A549 (cell line): ENCODE data around the gene LNPEP.

Source experiments
- CEBPB ChIP-seq, 2 experiments: fragments of >200 bp in 1 of 2; sonication (Bioruptor Twin) in 1 of 2; formaldehyde crosslinking in 1 of 2; IDR thresholded peaks; 2 replicates each; pipeline ENCODE4 v1.6.1; 2012 to 2016
- EP300 ChIP-seq, 2 experiments: fragments of >200 bp; sonication (Bioruptor Twin); formaldehyde crosslinking; IDR thresholded peaks; 2 replicates in 1 of 2; 3 replicates in 1 of 2; pipeline ENCODE4 v1.6.1; 2016 to 2017
- HDAC2 ChIP-seq: fragments of 200-600 bp; sonication (generic); IDR thresholded peaks from 2 replicates; pipeline ENCODE4 v1.6.1; 2016
- KDM5A ChIP-seq: fragments of 200-600 bp; sonication (generic); IDR thresholded peaks from 2 replicates; pipeline ENCODE4 v1.6.1; 2016; ENCODE audit warnings: antibody characterized with exemption, mild to moderate bottlenecking
- MYC ChIP-seq: IDR thresholded peaks from 2 replicates; pipeline ENCODE4 v1.6.1; 2012; ENCODE audit warnings: mild to moderate bottlenecking, inconsistent platforms, low read length, improper control_type of control experiment, borderline replicate concordance
- PBX3 ChIP-seq: IDR thresholded peaks from 2 replicates; pipeline ENCODE4 v1.6.1; 2012
- POLR2A ChIP-seq: IDR thresholded peaks from 2 replicates; pipeline ENCODE4 v1.6.1; 2012; ENCODE audit warnings: mild to moderate bottlenecking, low read length
- RARB ChIP-seq: fragments of 250-450 bp; sonication (Bioruptor Pico); IDR thresholded peaks from 2 replicates; pipeline ENCODE4 v1.8.0; 2021; ENCODE audit warnings: mild to moderate bottlenecking, moderate library complexity
- RFX5 ChIP-seq: fragments of 450-650 bp; IDR thresholded peaks from 2 replicates; pipeline ENCODE4 v1.7.1; 2014; ENCODE audit warnings: antibody characterized with exemption, mild to moderate bottlenecking, moderate library complexity
- TF ChIP-seq, protein P1 (sequence below): fragments of >200 bp; sonication (Bioruptor Twin); formaldehyde crosslinking; IDR thresholded peaks from 3 replicates; pipeline ENCODE4 v1.5.1; 2016
- TF ChIP-seq, protein P2 (sequence below): fragments of 450-650 bp; IDR thresholded peaks from 2 replicates; pipeline ENCODE4 v1.6.1; 2014; ENCODE audit warnings: antibody characterized with exemption
- TF ChIP-seq, protein P3 (sequence below): fragments of 250-450 bp; sonication (Bioruptor Pico); IDR thresholded peaks from 2 replicates; pipeline ENCODE4 v1.5.0; 2021; ENCODE audit warnings: mild to moderate bottlenecking, moderate library complexity, borderline replicate concordance

DNA sequence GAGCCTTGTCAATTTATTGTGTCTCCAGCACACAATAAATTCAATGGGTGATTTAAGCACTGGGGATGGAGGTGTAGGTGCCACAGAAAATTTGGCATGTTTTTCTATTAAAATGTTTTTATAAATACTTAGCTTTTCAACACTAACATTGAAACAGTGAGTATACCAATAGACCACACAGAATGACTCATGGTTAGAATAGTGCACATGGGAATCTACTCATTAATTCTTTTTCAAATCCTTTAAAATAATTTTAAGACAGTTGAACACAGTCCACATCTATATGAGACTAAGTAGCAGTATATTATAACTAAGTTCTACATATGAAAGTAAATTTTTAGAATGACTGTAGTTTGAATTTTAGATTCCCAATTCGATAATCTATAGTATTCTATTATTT lies 67.1 kb downstream of the LNPEP start:
- TF ChIP-seq, protein P1, sequence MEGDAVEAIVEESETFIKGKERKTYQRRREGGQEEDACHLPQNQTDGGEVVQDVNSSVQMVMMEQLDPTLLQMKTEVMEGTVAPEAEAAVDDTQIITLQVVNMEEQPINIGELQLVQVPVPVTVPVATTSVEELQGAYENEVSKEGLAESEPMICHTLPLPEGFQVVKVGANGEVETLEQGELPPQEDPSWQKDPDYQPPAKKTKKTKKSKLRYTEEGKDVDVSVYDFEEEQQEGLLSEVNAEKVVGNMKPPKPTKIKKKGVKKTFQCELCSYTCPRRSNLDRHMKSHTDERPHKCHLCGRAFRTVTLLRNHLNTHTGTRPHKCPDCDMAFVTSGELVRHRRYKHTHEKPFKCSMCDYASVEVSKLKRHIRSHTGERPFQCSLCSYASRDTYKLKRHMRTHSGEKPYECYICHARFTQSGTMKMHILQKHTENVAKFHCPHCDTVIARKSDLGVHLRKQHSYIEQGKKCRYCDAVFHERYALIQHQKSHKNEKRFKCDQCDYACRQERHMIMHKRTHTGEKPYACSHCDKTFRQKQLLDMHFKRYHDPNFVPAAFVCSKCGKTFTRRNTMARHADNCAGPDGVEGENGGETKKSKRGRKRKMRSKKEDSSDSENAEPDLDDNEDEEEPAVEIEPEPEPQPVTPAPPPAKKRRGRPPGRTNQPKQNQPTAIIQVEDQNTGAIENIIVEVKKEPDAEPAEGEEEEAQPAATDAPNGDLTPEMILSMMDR = no peak
- TF ChIP-seq RARB (CRISPR knock-in tag) (no peak), EP300 (IDR thresholded peaks at IDR 0.05) (no peak), RFX5 (no peak), KDM5A (no peak), POLR2A (no peak), HDAC2 (no peak), CEBPB (IDR thresholded peaks at IDR 0.05) (no peak), PBX3 (no peak), MYC (no peak)
- TF ChIP-seq, protein P2, sequence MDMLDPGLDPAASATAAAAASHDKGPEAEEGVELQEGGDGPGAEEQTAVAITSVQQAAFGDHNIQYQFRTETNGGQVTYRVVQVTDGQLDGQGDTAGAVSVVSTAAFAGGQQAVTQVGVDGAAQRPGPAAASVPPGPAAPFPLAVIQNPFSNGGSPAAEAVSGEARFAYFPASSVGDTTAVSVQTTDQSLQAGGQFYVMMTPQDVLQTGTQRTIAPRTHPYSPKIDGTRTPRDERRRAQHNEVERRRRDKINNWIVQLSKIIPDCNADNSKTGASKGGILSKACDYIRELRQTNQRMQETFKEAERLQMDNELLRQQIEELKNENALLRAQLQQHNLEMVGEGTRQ = no peak
- TF ChIP-seq, protein P3, sequence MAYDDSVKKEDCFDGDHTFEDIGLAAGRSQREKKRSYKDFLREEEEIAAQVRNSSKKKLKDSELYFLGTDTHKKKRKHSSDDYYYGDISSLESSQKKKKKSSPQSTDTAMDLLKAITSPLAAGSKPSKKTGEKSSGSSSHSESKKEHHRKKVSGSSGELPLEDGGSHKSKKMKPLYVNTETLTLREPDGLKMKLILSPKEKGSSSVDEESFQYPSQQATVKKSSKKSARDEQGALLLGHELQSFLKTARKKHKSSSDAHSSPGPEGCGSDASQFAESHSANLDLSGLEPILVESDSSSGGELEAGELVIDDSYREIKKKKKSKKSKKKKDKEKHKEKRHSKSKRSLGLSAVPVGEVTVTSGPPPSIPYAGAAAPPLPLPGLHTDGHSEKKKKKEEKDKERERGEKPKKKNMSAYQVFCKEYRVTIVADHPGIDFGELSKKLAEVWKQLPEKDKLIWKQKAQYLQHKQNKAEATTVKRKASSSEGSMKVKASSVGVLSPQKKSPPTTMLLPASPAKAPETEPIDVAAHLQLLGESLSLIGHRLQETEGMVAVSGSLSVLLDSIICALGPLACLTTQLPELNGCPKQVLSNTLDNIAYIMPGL = no peak
